H1 (cell line): ENCODE measurements around the gene STK36.

Experiments used
- ASH2L ChIP-seq: fragments of 200-600, 300-600 bp; sonication (generic); IDR thresholded peaks from one replicate; pipeline ENCODE4 v1.7.1; 2017; ENCODE audit warnings: low read length
- BCL11A ChIP-seq, 2 experiments: IDR thresholded peaks; one replicate each; pipeline ENCODE4 v1.6.1; 2011; ENCODE audit warnings: low read depth in 2 of 2, low read length in 2 of 2, mild to moderate bottlenecking in 2 of 2
- EGR1 ChIP-seq: IDR thresholded peaks from 2 replicates; pipeline ENCODE4 v1.6.1; 2011; ENCODE audit warnings: low read depth, low read length, borderline replicate concordance
- GTF2F1 ChIP-seq: IDR thresholded peaks from 2 replicates; pipeline ENCODE4 v1.6.1; 2012; ENCODE audit warnings: low read depth, low read length, improper control_type of control experiment, borderline replicate concordance
- HDAC2 ChIP-seq, 2 experiments: fragments of 300-600 bp in 1 of 2; sonication (generic) in 1 of 2; IDR thresholded peaks; 2 replicates each; pipeline ENCODE4 v1.6.1; 2011 to 2012; ENCODE audit warnings: low read depth in 2 of 2, low read length in 2 of 2, mild to moderate bottlenecking in 2 of 2, moderate library complexity in 2 of 2, borderline replicate concordance in 1 of 2, inconsistent platforms in 1 of 2
- MAFK ChIP-seq: IDR thresholded peaks from 2 replicates; pipeline ENCODE4 v1.6.1; 2012; ENCODE audit warnings: low read depth, mild to moderate bottlenecking, improper control_type of control experiment, low read length
- POLR2AphosphoS5 ChIP-seq: IDR thresholded peaks from 2 replicates; pipeline ENCODE4 v1.6.1; 2011; ENCODE audit warnings: low read depth, low read length
- TAF1 ChIP-seq: IDR thresholded peaks from 2 replicates; pipeline ENCODE4 v1.6.1; 2011; ENCODE audit warnings: mild to moderate bottlenecking, low read depth, low read length
- TCF12 ChIP-seq: IDR thresholded peaks from 2 replicates; pipeline ENCODE4 v1.6.1; 2011; ENCODE audit warnings: low read depth, mild to moderate bottlenecking, low read length
- TEAD4 ChIP-seq: IDR thresholded peaks from 2 replicates; pipeline ENCODE4 v1.6.1; 2012; ENCODE audit warnings: low read depth, low read length, inconsistent platforms, mixed read lengths
- TF ChIP-seq, protein P1 (sequence below), 3 experiments: IDR thresholded peaks; 1 replicate in 2 of 3; 2 replicates in 1 of 3; pipeline versions ENCODE4 v1.5.1 to v1.6.1; 2011; ENCODE audit warnings: low read length in 3 of 3, mild to moderate bottlenecking in 3 of 3, inconsistent platforms in 2 of 3, low read depth in 1 of 3, moderate library complexity in 1 of 3; ENCODE audit not compliant: insufficient read depth in 1 of 3; ENCODE audit errors: control extremely low read depth in 1 of 3
- TF ChIP-seq, protein P2 (sequence below): IDR thresholded peaks from 2 replicates; pipeline ENCODE4 v1.6.1; 2011; ENCODE audit warnings: low read length, improper control_type of control experiment

DNA sequence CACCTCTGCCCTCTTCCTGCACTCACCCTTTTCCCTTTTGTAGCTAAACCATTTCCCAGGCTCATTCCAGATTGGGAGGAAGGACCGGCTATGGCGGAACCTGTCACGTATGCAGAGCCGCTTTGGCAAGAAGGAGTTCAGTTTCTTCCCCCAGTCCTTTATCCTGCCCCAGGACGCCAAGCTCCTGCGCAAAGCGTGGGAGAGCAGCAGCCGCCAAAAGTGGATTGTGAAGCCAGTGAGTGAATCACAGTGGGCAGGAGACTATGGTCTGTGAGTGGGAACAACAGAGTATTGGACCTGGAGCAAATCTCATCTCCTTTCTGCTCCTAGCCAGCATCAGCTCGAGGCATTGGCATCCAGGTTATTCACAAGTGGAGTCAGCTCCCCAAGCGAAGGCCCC is 75.1 kb downstream of the STK36 start:
- no peak for TF ChIP-seq TEAD4
- TF ChIP-seq, protein P1, sequence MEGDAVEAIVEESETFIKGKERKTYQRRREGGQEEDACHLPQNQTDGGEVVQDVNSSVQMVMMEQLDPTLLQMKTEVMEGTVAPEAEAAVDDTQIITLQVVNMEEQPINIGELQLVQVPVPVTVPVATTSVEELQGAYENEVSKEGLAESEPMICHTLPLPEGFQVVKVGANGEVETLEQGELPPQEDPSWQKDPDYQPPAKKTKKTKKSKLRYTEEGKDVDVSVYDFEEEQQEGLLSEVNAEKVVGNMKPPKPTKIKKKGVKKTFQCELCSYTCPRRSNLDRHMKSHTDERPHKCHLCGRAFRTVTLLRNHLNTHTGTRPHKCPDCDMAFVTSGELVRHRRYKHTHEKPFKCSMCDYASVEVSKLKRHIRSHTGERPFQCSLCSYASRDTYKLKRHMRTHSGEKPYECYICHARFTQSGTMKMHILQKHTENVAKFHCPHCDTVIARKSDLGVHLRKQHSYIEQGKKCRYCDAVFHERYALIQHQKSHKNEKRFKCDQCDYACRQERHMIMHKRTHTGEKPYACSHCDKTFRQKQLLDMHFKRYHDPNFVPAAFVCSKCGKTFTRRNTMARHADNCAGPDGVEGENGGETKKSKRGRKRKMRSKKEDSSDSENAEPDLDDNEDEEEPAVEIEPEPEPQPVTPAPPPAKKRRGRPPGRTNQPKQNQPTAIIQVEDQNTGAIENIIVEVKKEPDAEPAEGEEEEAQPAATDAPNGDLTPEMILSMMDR (IDR thresholded peaks at IDR 0.05; ENCODE audit: control extremely low read depth in 1 of 3, insufficient read depth in 1 of 3, low read depth in 1 of 3, low read length in 3 of 3), result no peak
- TF ChIP-seq, protein P2, sequence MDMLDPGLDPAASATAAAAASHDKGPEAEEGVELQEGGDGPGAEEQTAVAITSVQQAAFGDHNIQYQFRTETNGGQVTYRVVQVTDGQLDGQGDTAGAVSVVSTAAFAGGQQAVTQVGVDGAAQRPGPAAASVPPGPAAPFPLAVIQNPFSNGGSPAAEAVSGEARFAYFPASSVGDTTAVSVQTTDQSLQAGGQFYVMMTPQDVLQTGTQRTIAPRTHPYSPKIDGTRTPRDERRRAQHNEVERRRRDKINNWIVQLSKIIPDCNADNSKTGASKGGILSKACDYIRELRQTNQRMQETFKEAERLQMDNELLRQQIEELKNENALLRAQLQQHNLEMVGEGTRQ, result no peak
- no peak for TF ChIP-seq TCF12
- no peak for TF ChIP-seq EGR1
- no peak for TF ChIP-seq BCL11A (IDR thresholded peaks at IDR 0.05; ENCODE audit: low read depth in 2 of 2, low read length in 2 of 2)
- no peak for TF ChIP-seq POLR2AphosphoS5
- no peak for TF ChIP-seq TAF1
- TF ChIP-seq GTF2F1, result no peak
- no peak for TF ChIP-seq MAFK
- TF ChIP-seq HDAC2 (IDR thresholded peaks at IDR 0.05; ENCODE audit: borderline replicate concordance in 1 of 2, low read depth in 2 of 2, low read length in 2 of 2), result no peak
- no peak for TF ChIP-seq ASH2L
